Small intestine (tissue), 7 donors: ENCODE measurements around the gene MEGF9. TPM values are rescaled to one million over a fixed set of nuclear protein-coding genes. Genes with fewer than 3 reads are reported as not detected.

Experiments
- DNase-seq, 2 donors: peaks; one replicate each; pipeline versions ENCODE4 v3.0.0 to v3.0.0-alpha.2; 2013
- FAIRE-seq: peaks from 2 replicates; lab custom pipeline; 2012; peaks lifted over from hg19 to GRCh38; lab: Jason Lieb, UNC
- H3K27ac ChIP-seq, 3 donors: one replicate each; pipeline ENCODE4 v1.5.1; 2013; ENCODE audit warnings: low read length in 2 of 3, mild to moderate bottlenecking in 2 of 3, control low read depth in 1 of 3, inconsistent platforms in 1 of 3, low read depth in 1 of 3, moderate library complexity in 1 of 3
- H3K27me3 ChIP-seq, 3 donors: one replicate each; pipeline ENCODE4 v1.6.1; 2013; ENCODE audit warnings: low read length in 3 of 3, inconsistent platforms in 1 of 3; ENCODE audit not compliant: control insufficient read depth in 3 of 3, insufficient read depth in 3 of 3
- H3K36me3 ChIP-seq, 3 donors: one replicate each; pipeline ENCODE4 v1.6.1; 2013; ENCODE audit warnings: low read length in 3 of 3, inconsistent platforms in 1 of 3, low read depth in 1 of 3, mild to moderate bottlenecking in 1 of 3, moderate library complexity in 1 of 3; ENCODE audit not compliant: control insufficient read depth in 3 of 3, insufficient read depth in 2 of 3
- H3K4me1 ChIP-seq, 3 donors: one replicate each; pipeline ENCODE4 v1.6.1; 2013; ENCODE audit warnings: low read length in 2 of 3, inconsistent platforms in 1 of 3, low read depth in 1 of 3, mild to moderate bottlenecking in 1 of 3, moderate library complexity in 1 of 3; ENCODE audit not compliant: control insufficient read depth in 3 of 3, insufficient read depth in 2 of 3
- H3K4me3 ChIP-seq, 3 donors: one replicate each; pipeline ENCODE4 v1.5.1; 2013; ENCODE audit warnings: low read length in 3 of 3, control low read depth in 1 of 3, inconsistent platforms in 1 of 3, low read depth in 1 of 3, mild to moderate bottlenecking in 1 of 3, moderate library complexity in 1 of 3
- H3K9me3 ChIP-seq, 2 donors: one replicate each; pipeline ENCODE4 v1.6.1; 2013; ENCODE audit warnings: low read depth in 1 of 2, low read length in 1 of 2; ENCODE audit not compliant: control insufficient read depth in 2 of 2, insufficient read depth in 1 of 2
- WGBS, 3 donors: extraction: QIAGEN DNeasy Blood & Tissue Kit; methylation state at CpG; one replicate each; pipeline ENCODE4 v1.1.7; 2013; 5-methylcytosine and 5-hydroxymethylcytosine counted together
- polyA plus RNA-seq, 4 donors: library from polyadenylated mRNA; stranded (reverse) in 3 of 4; unstranded in 1 of 4; fragments of 200-250 nt in 3 of 4; fragments of 120-200 nt in 1 of 4; gene quantifications; one replicate each; pipeline versions ENCODE4 v1.2.1 to v1.2.3, GENCODE V29; 2013
- donor health status: healthy with polysubstance abuse.
- donor health status: control.
- donor health status: control.
- donor health status: Bipolar disorder and iron deficiency.
- donor health status: healthy.

Gene MEGF9
- polyA plus RNA-seq, 4 donors, result 3.0 to 21.7 (median 5.1) TPM

- H3K4me3 ChIP-seq, result no peak overlapping the region
- WGBS, 3 donors, result 39 to 54% (median 48%) methylated on average over 2 of the region's 2 CpGs
- H3K4me1 ChIP-seq, result no peaks in the 10 kb centered on the region
- H3K27ac ChIP-seq, result no peak overlapping the region
- H3K9me3 ChIP-seq, result peaks cover 0 to 9% of the 10 kb centered on the region in 2 donors
- no peaks in the 10 kb centered on the region for H3K27me3 ChIP-seq
- no peaks in the 10 kb centered on the region for H3K36me3 ChIP-seq
- FAIRE-seq (no peak), DNase-seq (no peak)
Observed at GRCh38 chr9:120593955-120594277, 120.4 kb downstream of the MEGF9 start.

GRCh38 chr9:120593250-120593954 lies 120.9 kb downstream of the MEGF9 start:
- H3K9me3 ChIP-seq, result peaks cover 0 to 9% of the 10 kb centered on the region in 2 donors
- H3K4me3 ChIP-seq, result no peak overlapping the region
- no peaks in the 10 kb centered on the region for H3K27me3 ChIP-seq
- no peak for DNase-seq
- WGBS, 3 donors, result 86 to 89% (median 87%) methylated on average over 5 of the region's 5 CpGs
- FAIRE-seq, result no peak
- no peak overlapping the region for H3K27ac ChIP-seq
- no peaks in the 10 kb centered on the region for H3K36me3 ChIP-seq
- no peaks in the 10 kb centered on the region for H3K4me1 ChIP-seq

GRCh38 chr9:120592210-120592609 lies 122.1 kb downstream of the MEGF9 start:
- DNase-seq (no peak), FAIRE-seq (no peak)
- H3K27ac ChIP-seq, result no peak overlapping the region
- H3K9me3 ChIP-seq, result peaks cover 0 to 9% of the 10 kb centered on the region in 2 donors
- no peaks in the 10 kb centered on the region for H3K27me3 ChIP-seq
- H3K36me3 ChIP-seq, result no peaks in the 10 kb centered on the region
- no peaks in the 10 kb centered on the region for H3K4me1 ChIP-seq
- WGBS, 3 donors, result 90 to 94% (median 94%) methylated on average over 8 of the region's 8 CpGs
- no peak overlapping the region for H3K4me3 ChIP-seq

GRCh38 chr9:120587328-120587727 lies 126.9 kb downstream of the MEGF9 start:
- H3K4me3 ChIP-seq, result no peak overlapping the region
- no peak for DNase-seq
- peaks cover 0 to 1% (median 0%) of the 10 kb centered on the region in 3 donors for H3K4me1 ChIP-seq
- 43 to 69% (median 62%) methylated on average over 1 of the region's 1 CpG for WGBS, 3 donors
- H3K27ac ChIP-seq, result no peak overlapping the region
- no peaks in the 10 kb centered on the region for H3K36me3 ChIP-seq
- H3K27me3 ChIP-seq, result no peaks in the 10 kb centered on the region
- peaks cover 0 to 8% of the 10 kb centered on the region in 2 donors for H3K9me3 ChIP-seq
- no peak for FAIRE-seq

- Histone ChIP-seq H3K9me3 (no peaks in the 10 kb centered on the region), H3K27me3 (no peaks in the 10 kb centered on the region), H3K4me1 (peaks cover 4% of the 10 kb centered on the region in 3 donors), H3K27ac (peak overlapping the region in 1 of 3 donors; percentile 38), H3K36me3 (no peaks in the 10 kb centered on the region), H3K4me3 (no peak overlapping the region)
- FAIRE-seq (no peak), DNase-seq (peak; percentile 54 to 67)
- 42 to 46% (median 43%) methylated on average over 3 of the region's 3 CpGs for WGBS, 3 donors
Observed at GRCh38 chr9:120583958-120584369, 130.3 kb downstream of the MEGF9 start.

- no peaks in the 10 kb centered on the region for H3K27me3 ChIP-seq
- H3K27ac ChIP-seq, result peak within 1 kb of the TSS in 2 of 3 donors; percentile 50 to 81
- no peaks in the 10 kb centered on the region for H3K9me3 ChIP-seq
- H3K36me3 ChIP-seq, result peaks cover 0 to 2% (median 0%) of the 10 kb centered on the region in 3 donors
- H3K4me3 ChIP-seq, result peak within 1 kb of the TSS; percentile 80 to 94 (median 84)
- FAIRE-seq (no peak), DNase-seq (peak; percentile 94 to 96)
- 11 to 12% (median 11%) methylated on average over 33 of the region's 33 CpGs for WGBS, 3 donors
- H3K4me1 ChIP-seq, result peaks cover 4 to 6% (median 5%) of the 10 kb centered on the region in 3 donors
Observed at GRCh38 chr9:120580051-120580896, 134.0 kb downstream of the MEGF9 start, which contains the start of gene CDK5RAP2. CDK5RAP2 (minus strand) TSS chr9:120580167; CDS start chr9:120579978, 189 bp downstream.

GRCh38 chr9:120579139-120580050 lies 134.9 kb downstream of the MEGF9 start:
- 4 to 6% (median 6%) methylated on average over 31 of the region's 31 CpGs for WGBS, 3 donors
- H3K4me1 ChIP-seq, result peaks cover 4 to 6% (median 5%) of the 10 kb centered on the region in 3 donors
- peak in 1 of 2 donors; percentile 11 for DNase-seq
- H3K36me3 ChIP-seq, result peaks cover 0 to 7% (median 0%) of the 10 kb centered on the region in 3 donors
- no peaks in the 10 kb centered on the region for H3K27me3 ChIP-seq
- peak overlapping the region in 2 of 3 donors; percentile 50 to 81 for H3K27ac ChIP-seq
- no peak for FAIRE-seq
- peak overlapping the region; percentile 80 to 94 (median 84) for H3K4me3 ChIP-seq
- no peaks in the 10 kb centered on the region for H3K9me3 ChIP-seq
